ENCODE data around the gene ALG5.

DNA sequence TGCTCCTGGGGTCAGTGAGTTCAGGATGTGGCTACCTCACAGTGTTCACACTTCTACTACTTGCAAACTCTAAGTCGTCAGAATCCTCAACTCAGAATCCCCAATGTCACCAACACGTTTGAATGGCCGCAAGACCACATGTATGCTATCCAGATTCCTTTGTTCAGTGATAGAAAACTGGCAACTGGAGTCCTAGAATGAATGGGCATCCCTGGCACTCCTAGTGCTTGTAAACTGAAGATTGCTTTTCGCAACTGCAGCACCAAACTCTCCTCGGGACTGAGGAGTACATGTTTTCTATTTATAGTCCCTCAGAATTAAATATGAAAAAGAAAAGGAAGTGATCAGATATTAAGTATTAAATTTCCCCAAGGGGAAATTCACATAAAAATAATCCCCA is 84.0 kb downstream of the ALG5 start:
- TF ChIP-seq, protein P1, sequence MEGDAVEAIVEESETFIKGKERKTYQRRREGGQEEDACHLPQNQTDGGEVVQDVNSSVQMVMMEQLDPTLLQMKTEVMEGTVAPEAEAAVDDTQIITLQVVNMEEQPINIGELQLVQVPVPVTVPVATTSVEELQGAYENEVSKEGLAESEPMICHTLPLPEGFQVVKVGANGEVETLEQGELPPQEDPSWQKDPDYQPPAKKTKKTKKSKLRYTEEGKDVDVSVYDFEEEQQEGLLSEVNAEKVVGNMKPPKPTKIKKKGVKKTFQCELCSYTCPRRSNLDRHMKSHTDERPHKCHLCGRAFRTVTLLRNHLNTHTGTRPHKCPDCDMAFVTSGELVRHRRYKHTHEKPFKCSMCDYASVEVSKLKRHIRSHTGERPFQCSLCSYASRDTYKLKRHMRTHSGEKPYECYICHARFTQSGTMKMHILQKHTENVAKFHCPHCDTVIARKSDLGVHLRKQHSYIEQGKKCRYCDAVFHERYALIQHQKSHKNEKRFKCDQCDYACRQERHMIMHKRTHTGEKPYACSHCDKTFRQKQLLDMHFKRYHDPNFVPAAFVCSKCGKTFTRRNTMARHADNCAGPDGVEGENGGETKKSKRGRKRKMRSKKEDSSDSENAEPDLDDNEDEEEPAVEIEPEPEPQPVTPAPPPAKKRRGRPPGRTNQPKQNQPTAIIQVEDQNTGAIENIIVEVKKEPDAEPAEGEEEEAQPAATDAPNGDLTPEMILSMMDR (IDR thresholded peaks at IDR 0.05 in 4 of 5, conservative IDR thresholded peaks at IDR 0.05 in 1 of 5): no peak
- TF ChIP-seq POLR2A (IDR thresholded peaks at IDR 0.05): no peak

Data from gastrocnemius medialis (tissue), 4 donors.